Panc1 (cell line): ENCODE measurements around the gene TBX19. TPM values are rescaled to one million over a fixed set of nuclear protein-coding genes. Genes with fewer than 3 reads are reported as not detected.

Source experiments
- ATAC-seq: fragments of 200-7000 bp; cut with Tn5 transposase; 2 replicates; pipeline ENCODE4 v1.9.1; 2020; ENCODE audit warnings: mild to moderate bottlenecking, moderate library complexity
- BruUV-seq: library from RNA; stranded (reverse); fragments of 400-500 nt; replicated peaks from 2 replicates; lab custom pipeline; 2021; lab: Mats Ljungman, UMichigan
- CTCF ChIA-PET: fragments of 300-600 bp; sonication (Branson Sonifier 250); formaldehyde crosslinking; loops from one replicate; lab custom pipeline; 2022; ENCODE audit warnings: antibody characterized with exemption; lab: Charles Lee
- POLR2A ChIA-PET: fragments of 300-600 bp; sonication (Branson Sonifier 250); formaldehyde crosslinking; loops from one replicate; lab custom pipeline; 2022; ENCODE audit warnings: antibody characterized with exemption; lab: Charles Lee
- DNase-seq: peaks from one replicate; pipeline ENCODE4 v3.0.0-alpha.2; 2010; ENCODE audit warnings: low read depth, low spot score
- H3K27ac ChIP-seq: 2 replicates; pipeline ENCODE4 v1.5.1; 2011; ENCODE audit warnings: mild to moderate bottlenecking, low read length, inconsistent platforms
- H3K27me3 ChIP-seq: fragments of 200-500 bp; sonication (Bioruptor generic); 2 replicates; pipeline ENCODE4 v1.6.0; 2014; ENCODE audit warnings: low read length, inconsistent platforms; ENCODE audit not compliant: control insufficient read depth, insufficient read depth
- H3K36me3 ChIP-seq: fragments of 200-500 bp; sonication (Bioruptor generic); 2 replicates; pipeline ENCODE4 v1.5.1; 2014; ENCODE audit warnings: inconsistent platforms, mild to moderate bottlenecking, low read length, moderate library complexity; ENCODE audit not compliant: control insufficient read depth, insufficient read depth
- H3K4me1 ChIP-seq: 2 replicates; pipeline ENCODE4 v1.5.1; 2011; ENCODE audit warnings: inconsistent platforms, mild to moderate bottlenecking, low read length, moderate library complexity; ENCODE audit not compliant: control insufficient read depth, insufficient read depth
- H3K4me3 ChIP-seq, 2 experiments: 2 replicates each; pipeline ENCODE4 v1.5.1; 2011 to 2012; ENCODE audit warnings: low read depth in 2 of 2, low read length in 2 of 2, mild to moderate bottlenecking in 2 of 2, inconsistent platforms in 1 of 2, moderate library complexity in 1 of 2
- H3K9me3 ChIP-seq: fragments of 200-500 bp; sonication (Bioruptor generic); 2 replicates; pipeline ENCODE4 v1.5.1; 2014; ENCODE audit warnings: low read depth, mild to moderate bottlenecking, inconsistent platforms, low read length, moderate library complexity; ENCODE audit not compliant: control insufficient read depth, insufficient read depth
- SIN3A ChIP-seq: IDR thresholded peaks from 2 replicates; pipeline ENCODE4 v1.6.1; 2012; ENCODE audit warnings: low read depth, mild to moderate bottlenecking, low read length, moderate library complexity, borderline replicate concordance; ENCODE audit not compliant: insufficient read depth
- in situ Hi-C: cut with HindIII; loops from 2 replicates; pipeline ENCODE4 v1.10.0; 2016; ENCODE audit warnings: low sequenced_read_pairs, low pct_unique_long_range_greater_than_20kb
- intact Hi-C: fragments of 100-400 bp; cut with micrococcal nuclease; formaldehyde crosslinking; loops from one replicate; pipeline ENCODE4 v1.10.0; 2022; ENCODE audit not compliant: unreplicated experiment
- total RNA-seq: library from RNA; stranded (reverse); gene quantifications from one replicate; pipeline ENCODE4 v1.2.1, GENCODE V29; 2021; ENCODE audit not compliant: unreplicated experiment
- TF ChIP-seq, protein P1 (sequence below), 2 experiments: IDR thresholded peaks; 2 replicates each; pipeline ENCODE4 v1.6.1; 2011 to 2012; ENCODE audit warnings: low read depth in 2 of 2, control low read depth in 1 of 2, low read length in 1 of 2, mild to moderate bottlenecking in 1 of 2, moderate library complexity in 1 of 2; ENCODE audit not compliant: insufficient read depth in 1 of 2
- TF ChIP-seq, protein P2 (sequence below): fragments of 450-650 bp; IDR thresholded peaks from 2 replicates; pipeline ENCODE4 v1.5.1; 2017; ENCODE audit warnings: mild to moderate bottlenecking

Gene TBX19
- total RNA-seq, 1 experiment from 2014 or later: 2.2 TPM

DNA sequence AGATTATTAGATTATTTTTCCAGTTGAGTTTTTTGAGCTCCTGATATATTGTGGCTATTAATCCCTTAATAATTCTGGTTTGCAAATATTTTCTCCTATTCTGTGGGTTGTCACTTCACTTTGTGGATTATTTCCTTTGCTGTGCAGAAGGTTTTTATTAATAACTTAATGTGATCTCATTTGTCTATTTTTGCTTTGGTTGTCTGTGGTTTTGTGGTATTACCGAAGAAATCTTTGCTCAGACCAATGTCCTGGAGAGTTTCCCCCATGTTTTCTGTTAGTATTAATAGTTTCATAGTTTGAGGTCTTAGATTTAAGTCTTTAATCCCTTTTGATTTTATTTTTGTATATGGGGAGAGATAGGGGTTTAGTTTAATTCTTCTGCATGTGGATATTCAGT is 7.1 kb upstream of the TBX19 start:
- Histone ChIP-seq H3K36me3 (no peaks in the 10 kb centered on the region), H3K27ac (no peak overlapping the region), H3K4me3 (no peak overlapping the region), H3K27me3 (no peaks in the 10 kb centered on the region), H3K4me1 (no peaks in the 10 kb centered on the region), H3K9me3 (no peaks in the 10 kb centered on the region)
- TF ChIP-seq, protein P1, sequence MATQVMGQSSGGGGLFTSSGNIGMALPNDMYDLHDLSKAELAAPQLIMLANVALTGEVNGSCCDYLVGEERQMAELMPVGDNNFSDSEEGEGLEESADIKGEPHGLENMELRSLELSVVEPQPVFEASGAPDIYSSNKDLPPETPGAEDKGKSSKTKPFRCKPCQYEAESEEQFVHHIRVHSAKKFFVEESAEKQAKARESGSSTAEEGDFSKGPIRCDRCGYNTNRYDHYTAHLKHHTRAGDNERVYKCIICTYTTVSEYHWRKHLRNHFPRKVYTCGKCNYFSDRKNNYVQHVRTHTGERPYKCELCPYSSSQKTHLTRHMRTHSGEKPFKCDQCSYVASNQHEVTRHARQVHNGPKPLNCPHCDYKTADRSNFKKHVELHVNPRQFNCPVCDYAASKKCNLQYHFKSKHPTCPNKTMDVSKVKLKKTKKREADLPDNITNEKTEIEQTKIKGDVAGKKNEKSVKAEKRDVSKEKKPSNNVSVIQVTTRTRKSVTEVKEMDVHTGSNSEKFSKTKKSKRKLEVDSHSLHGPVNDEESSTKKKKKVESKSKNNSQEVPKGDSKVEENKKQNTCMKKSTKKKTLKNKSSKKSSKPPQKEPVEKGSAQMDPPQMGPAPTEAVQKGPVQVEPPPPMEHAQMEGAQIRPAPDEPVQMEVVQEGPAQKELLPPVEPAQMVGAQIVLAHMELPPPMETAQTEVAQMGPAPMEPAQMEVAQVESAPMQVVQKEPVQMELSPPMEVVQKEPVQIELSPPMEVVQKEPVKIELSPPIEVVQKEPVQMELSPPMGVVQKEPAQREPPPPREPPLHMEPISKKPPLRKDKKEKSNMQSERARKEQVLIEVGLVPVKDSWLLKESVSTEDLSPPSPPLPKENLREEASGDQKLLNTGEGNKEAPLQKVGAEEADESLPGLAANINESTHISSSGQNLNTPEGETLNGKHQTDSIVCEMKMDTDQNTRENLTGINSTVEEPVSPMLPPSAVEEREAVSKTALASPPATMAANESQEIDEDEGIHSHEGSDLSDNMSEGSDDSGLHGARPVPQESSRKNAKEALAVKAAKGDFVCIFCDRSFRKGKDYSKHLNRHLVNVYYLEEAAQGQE (IDR thresholded peaks at IDR 0.05; ENCODE audit: insufficient read depth in 1 of 2, low read depth in 2 of 2, low read length in 1 of 2): no peak
- no peak for TF ChIP-seq SIN3A
- TF ChIP-seq, protein P2, sequence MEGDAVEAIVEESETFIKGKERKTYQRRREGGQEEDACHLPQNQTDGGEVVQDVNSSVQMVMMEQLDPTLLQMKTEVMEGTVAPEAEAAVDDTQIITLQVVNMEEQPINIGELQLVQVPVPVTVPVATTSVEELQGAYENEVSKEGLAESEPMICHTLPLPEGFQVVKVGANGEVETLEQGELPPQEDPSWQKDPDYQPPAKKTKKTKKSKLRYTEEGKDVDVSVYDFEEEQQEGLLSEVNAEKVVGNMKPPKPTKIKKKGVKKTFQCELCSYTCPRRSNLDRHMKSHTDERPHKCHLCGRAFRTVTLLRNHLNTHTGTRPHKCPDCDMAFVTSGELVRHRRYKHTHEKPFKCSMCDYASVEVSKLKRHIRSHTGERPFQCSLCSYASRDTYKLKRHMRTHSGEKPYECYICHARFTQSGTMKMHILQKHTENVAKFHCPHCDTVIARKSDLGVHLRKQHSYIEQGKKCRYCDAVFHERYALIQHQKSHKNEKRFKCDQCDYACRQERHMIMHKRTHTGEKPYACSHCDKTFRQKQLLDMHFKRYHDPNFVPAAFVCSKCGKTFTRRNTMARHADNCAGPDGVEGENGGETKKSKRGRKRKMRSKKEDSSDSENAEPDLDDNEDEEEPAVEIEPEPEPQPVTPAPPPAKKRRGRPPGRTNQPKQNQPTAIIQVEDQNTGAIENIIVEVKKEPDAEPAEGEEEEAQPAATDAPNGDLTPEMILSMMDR: no peak
- ChIA-PET POLR2A (no interaction called here), CTCF (no interaction called here)
- intact Hi-C loops (no loop called here), in situ Hi-C loops (no loop called here)
- no TSS peak for BruUV-seq
- ATAC-seq (no peak), DNase-seq (no peak)

DNA sequence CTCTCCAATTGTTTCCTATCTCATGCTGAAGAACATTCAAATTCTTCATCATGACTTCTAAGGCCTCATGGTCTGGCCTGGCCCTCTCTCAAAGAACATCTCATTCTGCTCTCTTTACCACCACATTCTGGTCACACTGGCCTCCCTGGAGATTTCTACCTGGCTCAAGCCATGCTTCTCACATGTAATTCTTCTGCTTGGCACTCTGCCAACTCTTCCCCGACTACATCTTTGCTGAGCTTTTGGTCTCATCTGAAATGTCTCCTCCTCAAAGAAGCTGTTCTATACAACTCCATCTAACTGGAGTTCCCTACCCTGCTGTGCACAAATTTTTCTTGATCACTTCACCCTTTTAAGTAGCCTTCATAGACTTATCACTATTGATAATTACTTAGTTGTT is 1.4 kb upstream of the TBX19 start:
- in situ Hi-C loops (no loop called here), intact Hi-C loops (no loop called here)
- DNase-seq: no peak
- POLR2A ChIA-PET: no interaction called here
- TF ChIP-seq, protein P1 (IDR thresholded peaks at IDR 0.05; ENCODE audit: insufficient read depth in 1 of 2, low read depth in 2 of 2, low read length in 1 of 2): no peak
- Histone ChIP-seq H3K27me3 (no peaks in the 10 kb centered on the region), H3K9me3 (no peaks in the 10 kb centered on the region), H3K4me1 (no peaks in the 10 kb centered on the region), H3K4me3 (no peak overlapping the region), H3K36me3 (no peaks in the 10 kb centered on the region), H3K27ac (no peak overlapping the region)
- no peak for ATAC-seq
- BruUV-seq: no TSS peak
- CTCF ChIA-PET: no interaction called here
